C1 segment of cervical spinal cord (tissue), 14 donors: ENCODE data around the gene NFIB.

Experiments used
- DNase-seq, 14 donors: peaks; one replicate each; lab custom pipeline; 2025; lab: John Stamatoyannopoulos, UW

Gene NFIB

GRCh38 chr9:14111696-14112095, 202.2 kb downstream of the NFIB start:
- no peak for DNase-seq

- no peak for DNase-seq
Observed at GRCh38 chr9:14107977-14108376, 206.0 kb downstream of the NFIB start.

- no peak for DNase-seq
Observed at GRCh38 chr9:14107495-14107894, 206.4 kb downstream of the NFIB start.

GRCh38 chr9:14106699-14107098, 207.2 kb downstream of the NFIB start:
- no peak for DNase-seq

- DNase-seq: no peak
Observed at GRCh38 chr9:14104496-14104895, 209.4 kb downstream of the NFIB start.

- DNase-seq: no peak
Observed at GRCh38 chr9:14103115-14103514, 210.8 kb downstream of the NFIB start.

- no peak for DNase-seq
Observed at GRCh38 chr9:14099737-14100136, 214.2 kb downstream of the NFIB start.

- DNase-seq: no peak
Observed at GRCh38 chr9:14098486-14099180, 215.3 kb downstream of the NFIB start.

- DNase-seq: no peak
Observed at GRCh38 chr9:14097666-14098415, 216.1 kb downstream of the NFIB start.

GRCh38 chr9:14097215-14097614, 216.7 kb downstream of the NFIB start:
- no peak for DNase-seq

- no peak for DNase-seq
Observed at GRCh38 chr9:14096258-14096922, 217.6 kb downstream of the NFIB start.

- DNase-seq: no peak
Observed at GRCh38 chr9:14095277-14095676, 218.7 kb downstream of the NFIB start.

GRCh38 chr9:14094491-14094890, 219.4 kb downstream of the NFIB start:
- DNase-seq: no peak

- no peak for DNase-seq
Observed at GRCh38 chr9:14092344-14092743, 221.6 kb downstream of the NFIB start.

GRCh38 chr9:14089051-14089803, 224.7 kb downstream of the NFIB start:
- DNase-seq: no peak

GRCh38 chr9:14087576-14087975, 226.4 kb downstream of the NFIB start:
- DNase-seq: no peak

GRCh38 chr9:14086495-14086894, 227.4 kb downstream of the NFIB start:
- DNase-seq: no peak

GRCh38 chr9:14085810-14086209, 228.1 kb downstream of the NFIB start:
- no peak for DNase-seq

GRCh38 chr9:14084867-14085266, 229.1 kb downstream of the NFIB start:
- DNase-seq: no peak

GRCh38 chr9:14083366-14083765, 230.6 kb downstream of the NFIB start:
- no peak for DNase-seq

GRCh38 chr9:14082732-14083131, 231.2 kb downstream of the NFIB start:
- no peak for DNase-seq

GRCh38 chr9:14081745-14082144, 232.2 kb downstream of the NFIB start:
- DNase-seq: no peak
